WERI-Rb-1 (cell line): ENCODE data around the gene MTX1.
"Not testable (repeated sequence)": the region's sequence is repeated elsewhere in the genome, so short reads cannot be mapped to it uniquely, and the experiment has no call there.

Experiments used
- DNase-seq: peaks from one replicate; pipeline ENCODE4 v3.0.0-alpha.2; 2020
- H3K27ac ChIP-seq: fragments of 250-450 bp; sonication (Bioruptor Pico); 2 replicates; pipeline ENCODE4 v1.5.1; 2020; ENCODE audit warnings: mild to moderate bottlenecking, moderate library complexity
- H3K27me3 ChIP-seq: fragments of 250-450 bp; sonication (Bioruptor Pico); 2 replicates; pipeline ENCODE4 v1.5.1; 2021; ENCODE audit warnings: mild to moderate bottlenecking, low read depth, moderate library complexity; ENCODE audit not compliant: insufficient read depth, severe bottlenecking
- H3K36me3 ChIP-seq: fragments of 250-450 bp; sonication (Bioruptor Pico); 2 replicates; pipeline ENCODE4 v1.5.1; 2020; ENCODE audit warnings: mild to moderate bottlenecking, moderate library complexity
- H3K4me3 ChIP-seq: 2 replicates; pipeline ENCODE4 v1.5.1; 2011; ENCODE audit warnings: low read depth, mild to moderate bottlenecking, control low read depth, low read length
- H3K9me3 ChIP-seq: fragments of 250-450 bp; sonication (Bioruptor Pico); 2 replicates; pipeline ENCODE4 v1.5.1; 2021; ENCODE audit warnings: mild to moderate bottlenecking, moderate library complexity; ENCODE audit not compliant: severe bottlenecking
- CTCF ChIP-seq: IDR thresholded peaks from 2 replicates; pipeline ENCODE4 v1.5.1; 2011; ENCODE audit warnings: low read depth, mild to moderate bottlenecking, control low read depth, inconsistent platforms, low read length

MTX1 gene

GRCh38 chr1:155193275-155193990 lies 15.1 kb upstream of the MTX1 start:
- Histone ChIP-seq H3K36me3 (peaks cover 32% of the 10 kb centered on the region), H3K27ac (peak overlapping the region; percentile 88), H3K9me3 (no peaks in the 10 kb centered on the region), H3K4me3 (peak overlapping the region; percentile 40), H3K27me3 (no peaks in the 10 kb centered on the region)
- peak; percentile 99 for DNase-seq
- TF ChIP-seq CTCF: peak; percentile 100

- H3K4me3 ChIP-seq: peak overlapping the region; percentile 40
- H3K9me3 ChIP-seq, H3K27me3 ChIP-seq, DNase-seq: not testable (repeated sequence)
- peak overlapping the region; percentile 88 for H3K27ac ChIP-seq
- peaks cover 37% of the 10 kb centered on the region for H3K36me3 ChIP-seq
Observed at GRCh38 chr1:155193991-155194240, 14.6 kb upstream of the MTX1 start.

GRCh38 chr1:155195201-155196102 lies 13.0 kb upstream of the MTX1 start:
- TF ChIP-seq CTCF: no peak
- H3K36me3 ChIP-seq: peaks cover 52% of the 10 kb centered on the region
- H3K27ac ChIP-seq: peak overlapping the region; percentile 88
- no peaks in the 10 kb centered on the region for H3K27me3 ChIP-seq
- no peaks in the 10 kb centered on the region for H3K9me3 ChIP-seq
- peak overlapping the region; percentile 40 for H3K4me3 ChIP-seq
- peak; percentile 56 for DNase-seq

GRCh38 chr1:155196103-155196892 lies 12.2 kb upstream of the MTX1 start:
- Histone ChIP-seq H3K36me3 (peaks cover 61% of the 10 kb centered on the region), H3K4me3 (no peak overlapping the region), H3K27me3 (no peaks in the 10 kb centered on the region), H3K9me3 (no peaks in the 10 kb centered on the region), H3K27ac (no peak overlapping the region)
- DNase-seq: no peak
- no peak for TF ChIP-seq CTCF

- no peaks in the 10 kb centered on the region for H3K27me3 ChIP-seq
- H3K4me3 ChIP-seq: no peak overlapping the region
- H3K9me3 ChIP-seq: no peaks in the 10 kb centered on the region
- H3K36me3 ChIP-seq: peaks cover 68% of the 10 kb centered on the region
- H3K27ac ChIP-seq: no peak overlapping the region
- TF ChIP-seq CTCF: no peak
- no peak for DNase-seq
Observed at GRCh38 chr1:155196893-155197638, 11.4 kb upstream of the MTX1 start.
